ENCODE data around the gene HORMAD1. TPM values are rescaled to one million over a fixed set of nuclear protein-coding genes. Genes with fewer than 3 reads are reported as not detected.

Gene HORMAD1
- total and polyA plus RNA-seq, 2 donors (not counting 1 experiment from before 2014, with no cell fraction given), result 0.94 to 2.1 TPM

DNA sequence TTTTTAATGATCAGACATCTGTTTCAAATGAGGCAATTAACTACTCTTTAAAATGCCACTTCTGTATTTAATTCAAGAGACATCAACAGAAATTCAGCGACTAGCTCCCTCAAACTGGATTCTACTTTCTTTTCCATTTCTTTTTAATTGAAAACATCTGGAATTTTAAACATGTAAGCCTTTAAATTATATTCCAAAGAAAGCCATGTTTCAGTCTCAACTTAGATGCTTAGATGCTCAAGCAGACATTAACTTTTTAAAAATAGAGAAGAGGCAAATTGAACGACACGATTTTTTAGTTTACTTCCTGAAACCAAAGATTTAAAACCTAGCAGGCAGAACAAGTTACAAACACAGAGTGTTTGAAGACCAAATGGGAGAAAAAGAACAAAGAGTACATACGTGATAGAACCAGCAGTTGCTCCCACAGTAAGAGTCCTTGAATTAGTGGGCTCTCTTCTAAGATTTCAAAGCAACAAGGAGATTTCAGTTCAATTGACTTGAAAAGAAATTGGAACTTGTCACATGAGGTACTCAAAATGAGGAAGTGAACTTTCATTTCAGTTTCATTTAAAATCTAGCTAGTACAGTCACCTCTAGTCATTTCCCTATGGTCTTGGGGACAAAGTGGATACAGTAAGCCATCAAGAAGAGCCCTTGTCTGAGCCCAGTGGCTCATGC is 44.7 kb upstream of the HORMAD1 start, which contains the start of gene CTSS:
TSS of gene CTSS (minus strand) at position 483 of the 681 bp plus-strand sequence. CDS start 1,015 bp downstream, outside the sequence.
- peak within 1 kb of the TSS; percentile 82 for H2AFZ ChIP-seq (ENCODE audit: insufficient read depth, low read depth, low read length, poor library complexity, severe bottlenecking)
- intact Hi-C loops (cut with micrococcal nuclease), result loop anchor here (1.0 to 10.0 kb wide), 6 partner anchors 68 to 399 kb away; partner anchors contain the start of genes ARNT, ENSA, GOLPH3L and LYSMD1
- no peaks in the 10 kb centered on the region for H3K9me3 Mint-ChIP-seq (ENCODE audit: insufficient read depth)
- H3K4me1 Mint-ChIP-seq, result peaks cover 45% of the 10 kb centered on the region
- H3K9me3 ChIP-seq (ENCODE audit: control extremely low read depth in 1 of 3, control insufficient read depth in 2 of 3, insufficient read depth in 1 of 3, low read length in 2 of 3), result no peaks in the 10 kb centered on the region
- H3K36me3 ChIP-seq (replicated peaks in 1 of 2; ENCODE audit: control extremely low read depth in 1 of 2, control insufficient read depth in 1 of 2, extremely low read depth in 1 of 2, insufficient read depth in 2 of 2, low read length in 1 of 2), result peaks cover 5 to 25% of the 10 kb centered on the region in 2 experiments
- H4K20me1 ChIP-seq (ENCODE audit: control insufficient read depth, insufficient read depth, low read length, poor library complexity, severe bottlenecking), result peaks cover 8% of the 10 kb centered on the region
- peak within 1 kb of the TSS; percentile 62 to 99 (median 80) for H3K4me3 ChIP-seq (ENCODE audit: control extremely low read depth in 1 of 5, extremely low read depth in 1 of 5, insufficient read depth in 1 of 5, low read depth in 2 of 5, low read length in 4 of 5)
- H3K4me1 ChIP-seq (ENCODE audit: control insufficient read depth in 2 of 2, insufficient read depth in 2 of 2, low read length in 2 of 2), result peaks cover 36 to 40% of the 10 kb centered on the region in 2 donors
- ATAC-seq (ENCODE audit: low read depth) (peak; percentile 87), DNase-seq (peak; percentile 86)
- peaks cover 67% of the 10 kb centered on the region for H3K79me2 ChIP-seq (ENCODE audit: control insufficient read depth, insufficient read depth, low read length)
- H3K4me2 ChIP-seq (replicated peaks; ENCODE audit: low read depth, low read length, poor library complexity, severe bottlenecking), result peak within 1 kb of the TSS; percentile 90
- H3K27ac Mint-ChIP-seq, result peak within 1 kb of the TSS; percentile 97
- peak within 1 kb of the TSS; percentile 83 for H3K9ac ChIP-seq (ENCODE audit: low read length)
- H3K4me3 Mint-ChIP-seq, result peak within 1 kb of the TSS; percentile 96
- no CpG with 5 or more reads among the region's 4 CpGs for WGBS (ENCODE audit: insufficient coverage)
- no peaks in the 10 kb centered on the region for H3K27me3 Mint-ChIP-seq
- H3K27me3 ChIP-seq (replicated peaks in 1 of 4; ENCODE audit: control extremely low read depth in 1 of 4, control insufficient read depth in 3 of 4, insufficient read depth in 4 of 4, low read length in 3 of 4), result no peaks in the 10 kb centered on the region
- ChIA-PET POLR2A (interaction anchor here (0.8 kb wide), 1 partner anchor 401 kb away, joined by 6 read pairs; the partner anchor contains the start of gene RPRD2), CTCF (interaction anchor here (0.7 to 1.4 kb wide), 6 partner anchors 23 to 169 kb away, joined by 3 to 5 read pairs (median 4); no protein-coding TSS in a partner anchor)
- H3K27ac ChIP-seq (ENCODE audit: low read length in 2 of 2), result peak within 1 kb of the TSS; percentile 85 to 97
- TF ChIP-seq EZH2 (IDR thresholded peaks at IDR 0.05; ENCODE audit: borderline replicate concordance, insufficient read depth, low read depth, low read length, poor library complexity, severe bottlenecking), result no peak
- TF ChIP-seq, protein P1, sequence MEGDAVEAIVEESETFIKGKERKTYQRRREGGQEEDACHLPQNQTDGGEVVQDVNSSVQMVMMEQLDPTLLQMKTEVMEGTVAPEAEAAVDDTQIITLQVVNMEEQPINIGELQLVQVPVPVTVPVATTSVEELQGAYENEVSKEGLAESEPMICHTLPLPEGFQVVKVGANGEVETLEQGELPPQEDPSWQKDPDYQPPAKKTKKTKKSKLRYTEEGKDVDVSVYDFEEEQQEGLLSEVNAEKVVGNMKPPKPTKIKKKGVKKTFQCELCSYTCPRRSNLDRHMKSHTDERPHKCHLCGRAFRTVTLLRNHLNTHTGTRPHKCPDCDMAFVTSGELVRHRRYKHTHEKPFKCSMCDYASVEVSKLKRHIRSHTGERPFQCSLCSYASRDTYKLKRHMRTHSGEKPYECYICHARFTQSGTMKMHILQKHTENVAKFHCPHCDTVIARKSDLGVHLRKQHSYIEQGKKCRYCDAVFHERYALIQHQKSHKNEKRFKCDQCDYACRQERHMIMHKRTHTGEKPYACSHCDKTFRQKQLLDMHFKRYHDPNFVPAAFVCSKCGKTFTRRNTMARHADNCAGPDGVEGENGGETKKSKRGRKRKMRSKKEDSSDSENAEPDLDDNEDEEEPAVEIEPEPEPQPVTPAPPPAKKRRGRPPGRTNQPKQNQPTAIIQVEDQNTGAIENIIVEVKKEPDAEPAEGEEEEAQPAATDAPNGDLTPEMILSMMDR (IDR thresholded peaks at IDR 0.05), result no peak

Measured in B cell (primary cell).